Fibroblast of mammary gland (primary cell): ENCODE measurements around the gene SLC27A1.

Experiments
- DNase-seq: peaks from one replicate; pipeline ENCODE4 v3.0.0-alpha.2; 2010; ENCODE audit warnings: low read depth
- H3K4me3 ChIP-seq: 2 replicates; pipeline ENCODE4 v1.5.1; 2011; ENCODE audit warnings: low read depth, mild to moderate bottlenecking, low read length, moderate library complexity; ENCODE audit not compliant: control insufficient read depth
- TF ChIP-seq, protein P1 (sequence below): conservative IDR thresholded peaks from 2 replicates; pipeline ENCODE4 v1.5.1; 2011; ENCODE audit warnings: low read depth, low read length, inconsistent platforms; ENCODE audit not compliant: control insufficient read depth, insufficient read depth

Gene SLC27A1

GRCh38 chr19:17470068-17470841 lies at the start of gene SLC27A1:
SLC27A1 (plus strand) TSS chr19:17470524; CDS start chr19:17470541, 17 bp downstream.
- H3K4me3 ChIP-seq = peak within 1 kb of the TSS; percentile 69
- TF ChIP-seq, protein P1, sequence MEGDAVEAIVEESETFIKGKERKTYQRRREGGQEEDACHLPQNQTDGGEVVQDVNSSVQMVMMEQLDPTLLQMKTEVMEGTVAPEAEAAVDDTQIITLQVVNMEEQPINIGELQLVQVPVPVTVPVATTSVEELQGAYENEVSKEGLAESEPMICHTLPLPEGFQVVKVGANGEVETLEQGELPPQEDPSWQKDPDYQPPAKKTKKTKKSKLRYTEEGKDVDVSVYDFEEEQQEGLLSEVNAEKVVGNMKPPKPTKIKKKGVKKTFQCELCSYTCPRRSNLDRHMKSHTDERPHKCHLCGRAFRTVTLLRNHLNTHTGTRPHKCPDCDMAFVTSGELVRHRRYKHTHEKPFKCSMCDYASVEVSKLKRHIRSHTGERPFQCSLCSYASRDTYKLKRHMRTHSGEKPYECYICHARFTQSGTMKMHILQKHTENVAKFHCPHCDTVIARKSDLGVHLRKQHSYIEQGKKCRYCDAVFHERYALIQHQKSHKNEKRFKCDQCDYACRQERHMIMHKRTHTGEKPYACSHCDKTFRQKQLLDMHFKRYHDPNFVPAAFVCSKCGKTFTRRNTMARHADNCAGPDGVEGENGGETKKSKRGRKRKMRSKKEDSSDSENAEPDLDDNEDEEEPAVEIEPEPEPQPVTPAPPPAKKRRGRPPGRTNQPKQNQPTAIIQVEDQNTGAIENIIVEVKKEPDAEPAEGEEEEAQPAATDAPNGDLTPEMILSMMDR = no peak
- peak; percentile 98 for DNase-seq

GRCh38 chr19:17421942-17422341 lies 48.4 kb upstream of the SLC27A1 start:
- DNase-seq = no peak
- H3K4me3 ChIP-seq = no peak overlapping the region
- TF ChIP-seq, protein P1 = no peak

DNA sequence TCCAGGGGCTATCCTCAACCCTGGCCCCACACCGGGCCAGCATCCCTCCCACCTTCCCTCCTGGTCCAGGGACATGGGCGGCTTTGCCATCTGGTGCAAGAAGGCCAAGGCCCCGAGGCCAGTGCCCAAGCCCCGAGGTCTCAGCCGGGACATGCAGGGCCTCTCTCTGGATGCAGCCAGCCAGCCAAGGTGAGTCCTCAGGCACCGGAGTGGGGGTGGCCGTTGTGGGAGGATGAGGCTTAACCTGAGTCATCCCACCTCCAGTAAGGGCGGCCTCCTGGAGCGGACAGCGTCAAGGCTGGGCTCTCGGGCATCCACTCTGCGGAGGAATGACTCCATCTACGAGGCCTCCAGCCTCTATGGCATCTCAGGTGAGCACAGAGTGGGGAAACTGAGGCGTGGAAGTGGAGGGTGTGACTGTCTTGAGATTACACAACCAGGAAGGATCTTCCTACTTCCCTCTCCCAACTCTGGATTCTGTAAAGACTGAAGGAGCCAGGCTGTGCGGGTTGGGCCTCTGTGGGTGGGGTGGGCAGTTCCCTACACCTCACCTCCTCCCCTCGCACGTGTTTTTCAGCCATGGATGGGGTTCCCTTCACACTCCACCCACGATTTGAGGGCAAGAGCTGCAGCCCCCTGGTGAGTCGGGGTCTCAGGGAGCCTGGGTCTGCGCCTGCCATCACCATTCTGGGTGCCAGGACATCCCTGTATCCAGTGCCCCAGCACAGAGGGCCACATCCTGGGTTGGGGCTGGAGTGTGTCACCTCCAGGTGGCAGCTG lies 46.7 kb upstream of the SLC27A1 start:
- TF ChIP-seq, protein P1 = no peak
- no peak overlapping the region for H3K4me3 ChIP-seq
- no peak for DNase-seq

GRCh38 chr19:17424743-17425365 lies 45.5 kb upstream of the SLC27A1 start:
- no peak overlapping the region for H3K4me3 ChIP-seq
- peak; percentile 23 for DNase-seq
- TF ChIP-seq, protein P1 = peak; percentile 34

DNA sequence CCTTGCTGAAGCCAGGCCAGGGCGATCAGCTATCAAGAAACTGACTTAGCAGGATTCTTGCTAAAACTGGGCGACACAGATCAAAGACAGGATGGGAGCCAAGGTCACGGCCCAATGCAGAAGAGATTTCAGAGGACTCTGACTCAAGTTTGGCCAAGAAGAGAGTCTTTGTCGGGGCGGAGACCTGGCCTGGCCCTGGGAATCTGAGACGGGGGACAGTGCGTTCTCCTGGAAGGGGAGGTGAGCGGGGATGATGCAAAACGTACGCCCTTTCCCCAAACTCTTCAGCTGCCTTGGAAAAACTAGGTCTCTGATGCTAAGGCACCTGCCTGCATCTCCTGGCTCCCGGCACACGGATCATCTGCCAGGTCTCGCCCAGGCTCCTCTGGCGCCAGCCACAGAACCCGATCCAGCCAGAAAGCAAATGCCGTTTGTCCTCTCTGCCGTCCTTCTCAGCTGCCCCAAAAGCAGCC lies 40.6 kb upstream of the SLC27A1 start:
- DNase-seq = no peak
- TF ChIP-seq, protein P1 = no peak

DNA sequence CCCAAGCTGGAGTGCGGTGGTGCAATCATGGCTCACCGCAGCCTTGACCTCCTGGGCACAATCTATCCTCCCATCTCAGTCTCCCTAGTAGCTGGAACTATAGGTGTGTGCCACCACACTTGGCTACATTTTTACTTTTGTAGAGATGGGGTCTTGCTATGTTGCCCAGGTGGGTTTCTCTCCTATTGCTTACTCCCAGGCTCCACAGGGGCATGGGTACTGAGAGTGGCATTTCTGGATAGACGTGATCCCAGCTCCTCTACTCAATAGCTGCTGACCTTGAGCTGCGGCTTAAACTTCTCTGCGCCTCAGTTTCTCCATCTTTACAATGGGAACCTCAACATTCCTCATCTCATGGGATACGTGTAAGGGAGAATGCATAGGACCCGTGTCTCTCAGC lies 38.9 kb upstream of the SLC27A1 start:
- no peak overlapping the region for H3K4me3 ChIP-seq
- no peak for DNase-seq
- TF ChIP-seq, protein P1 = no peak

More for the DNA sequence above, 40.6 kb upstream of the SLC27A1 start:
- no peak overlapping the region for H3K4me3 ChIP-seq
